Activated naive CD4-positive, alpha-beta T cell treated with Interleukin-2 at 50 U/mL for 16 hours (primary cell): Measurements from ENCODE around the gene C3orf22.

Experiments
- DNase-seq: peaks from one replicate; pipeline ENCODE4 v3.0.0-alpha.2; 2020

C3orf22 gene

GRCh38 chr3:126511291-126511690, 47.4 kb downstream of the C3orf22 start:
- no peak for DNase-seq

DNA sequence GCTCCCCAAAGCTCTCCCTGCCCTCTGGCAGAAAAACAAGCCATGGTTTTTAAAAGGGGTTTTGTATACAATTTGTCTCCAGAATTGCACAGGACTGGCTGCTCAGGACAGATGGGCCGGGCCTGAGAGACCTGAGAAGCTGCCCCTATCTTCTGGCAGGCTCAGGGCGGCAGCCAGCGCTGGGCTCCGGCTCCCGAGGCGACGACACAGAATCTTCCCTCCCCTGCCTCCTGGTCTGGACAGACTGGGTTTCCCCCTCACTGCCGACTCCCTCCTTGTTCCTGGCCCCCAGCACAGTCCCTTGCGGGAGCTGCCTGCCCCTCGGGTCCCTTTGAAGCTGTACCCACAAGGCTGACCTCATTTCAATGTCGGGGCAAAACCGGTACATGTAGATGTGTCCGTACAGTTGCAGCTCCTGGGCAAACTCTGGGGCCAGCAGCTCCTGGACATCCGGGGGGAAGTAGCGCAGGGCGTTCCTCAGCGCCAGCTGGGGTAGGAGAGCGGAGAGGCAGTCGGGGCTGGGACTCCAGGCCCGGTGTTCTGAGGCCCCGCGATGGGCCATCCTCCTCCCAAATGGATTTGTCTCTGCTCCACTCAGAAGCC, 48.3 kb downstream of the C3orf22 start:
- DNase-seq: no peak

DNA sequence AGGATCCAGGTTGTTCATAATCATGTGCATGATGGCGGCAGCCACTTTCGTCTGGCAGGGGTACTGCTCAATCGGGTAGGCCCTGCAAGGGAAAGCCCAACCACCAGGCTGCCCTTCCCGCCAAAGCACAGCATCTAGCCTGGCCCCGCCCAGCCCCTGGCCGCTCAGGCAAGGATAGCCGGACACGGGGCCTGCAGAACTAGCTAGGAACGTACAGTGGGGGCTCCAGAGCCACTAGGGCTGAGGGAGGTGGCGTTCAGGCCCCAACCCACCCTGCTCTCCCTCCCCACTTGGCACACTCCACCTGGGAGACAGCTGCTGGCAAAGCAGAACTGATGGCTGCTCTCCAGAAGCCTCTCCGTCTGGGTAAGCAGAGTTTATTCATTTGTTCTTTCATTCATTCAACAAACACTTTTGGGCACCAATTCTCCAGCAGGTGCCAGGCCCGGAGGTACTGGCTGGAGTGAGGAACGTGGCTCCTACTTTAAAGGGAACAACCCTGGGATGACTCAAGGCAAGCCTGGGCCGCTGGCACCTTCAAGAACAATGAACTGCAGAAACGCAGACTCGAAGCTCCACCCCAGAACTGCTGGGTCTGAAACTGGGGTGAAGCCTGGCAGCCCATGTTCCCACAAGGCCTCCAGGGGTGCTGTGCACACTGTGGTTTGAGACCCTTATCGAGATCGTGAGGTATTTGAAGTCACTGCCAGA, 49.0 kb downstream of the C3orf22 start:
- no peak for DNase-seq

DNA sequence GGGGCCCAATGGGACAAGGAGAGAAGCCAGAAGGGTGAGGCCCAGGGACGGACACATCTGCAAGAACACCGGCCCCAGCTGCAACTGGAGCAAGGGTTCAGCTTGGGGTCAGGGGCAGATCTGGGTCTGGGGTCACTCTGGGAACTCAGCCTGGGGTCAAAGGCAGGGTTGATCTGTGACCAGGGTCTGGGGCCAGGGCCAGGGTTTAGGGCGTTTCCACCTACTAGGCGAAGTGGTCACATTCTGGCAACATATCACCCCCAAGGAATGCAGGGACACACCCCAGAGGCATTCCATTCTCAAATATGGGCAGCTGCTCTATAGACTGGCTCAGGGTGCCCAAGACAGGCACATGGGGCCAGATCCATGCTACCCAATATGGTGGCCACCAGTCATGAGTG, 50.2 kb downstream of the C3orf22 start:
- DNase-seq: no peak

GRCh38 chr3:126507886-126508285, 50.8 kb downstream of the C3orf22 start:
- no peak for DNase-seq

GRCh38 chr3:126503701-126504100, 55.0 kb downstream of the C3orf22 start:
- DNase-seq: no peak

GRCh38 chr3:126502656-126503055, 56.1 kb downstream of the C3orf22 start:
- no peak for DNase-seq

GRCh38 chr3:126501736-126502135, 57.0 kb downstream of the C3orf22 start:
- DNase-seq: no peak

DNA sequence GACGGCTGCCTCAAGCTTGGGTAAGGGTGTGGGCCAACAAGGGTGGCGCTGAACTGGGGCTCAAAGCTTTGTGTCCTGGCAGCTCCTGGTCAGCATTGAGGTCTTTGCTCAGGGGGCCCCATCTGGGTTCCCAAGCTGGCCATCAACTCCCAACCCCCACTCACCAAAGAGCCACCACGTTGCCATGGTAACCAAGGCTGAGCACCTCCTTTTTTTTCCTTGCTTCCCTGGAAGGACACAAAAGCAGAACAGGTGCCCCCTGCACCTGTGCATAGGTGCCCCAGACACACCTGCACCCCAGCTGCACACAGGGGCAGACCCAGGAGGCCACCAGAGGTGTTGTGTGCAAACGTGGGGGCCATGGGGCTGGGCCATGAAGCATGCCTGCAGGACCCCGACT, 57.7 kb downstream of the C3orf22 start:
- no peak for DNase-seq

DNA sequence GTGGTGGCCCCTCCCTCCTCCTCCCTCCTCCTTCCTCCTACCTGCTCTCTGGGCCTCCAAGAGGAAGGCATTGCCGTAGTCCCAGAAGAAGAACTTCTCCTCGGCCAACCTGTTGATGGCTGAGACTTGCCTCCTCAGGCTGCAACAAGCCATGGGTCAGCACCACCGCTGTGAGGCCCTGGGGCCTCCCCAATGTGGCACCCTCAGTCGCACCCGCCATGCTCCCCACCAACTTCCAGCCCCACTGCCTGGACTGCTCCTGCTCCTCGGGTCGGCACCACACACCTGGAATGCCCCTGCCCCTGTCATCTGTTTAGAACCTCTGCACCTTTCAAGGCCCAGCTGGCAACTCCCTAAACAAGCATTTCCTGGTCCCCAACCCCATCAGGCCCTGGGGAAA, 58.7 kb downstream of the C3orf22 start:
- DNase-seq: no peak
